GM19468 (cell line): ENCODE results near the gene PCYT1A.
"Not testable (repeated sequence)": the region's sequence is repeated elsewhere in the genome, so short reads cannot be mapped to it uniquely, and the experiment has no call there.

Source experiments
- ATAC-seq: cut with Tn5 transposase; IDR thresholded peaks from one replicate; pipeline ENCODE4 v1.9.1; 2021; ENCODE audit warnings: mild to moderate bottlenecking, moderate library complexity, moderate number of reproducible peaks; ENCODE audit not compliant: unreplicated experiment; ENCODE audit errors: extremely low read depth

PCYT1A gene

DNA sequence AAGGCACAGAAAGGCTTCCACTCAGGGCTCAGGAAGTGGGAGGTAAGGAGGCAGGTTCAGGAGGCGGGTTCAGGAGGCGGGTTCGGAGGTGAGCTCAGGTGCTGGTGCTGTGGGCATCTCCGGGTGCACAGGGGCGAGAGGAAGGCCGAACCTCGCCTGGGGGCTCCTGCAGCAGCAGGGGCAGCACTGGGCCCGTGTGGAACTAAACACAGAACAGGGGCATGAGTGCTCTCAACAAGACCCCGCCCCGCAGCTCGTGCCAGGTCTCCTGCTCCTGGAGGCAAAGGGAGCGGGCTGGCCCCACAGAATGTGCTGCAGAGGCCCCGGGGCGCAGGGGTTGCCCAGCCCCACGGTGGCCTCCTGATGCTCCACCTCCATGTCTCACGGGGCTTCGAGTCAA lies 90.0 kb downstream of the PCYT1A start:
- ATAC-seq, result no peak

GRCh38 chr3:196195664-196196265 lies 91.8 kb downstream of the PCYT1A start:
- ATAC-seq, result no peak

GRCh38 chr3:196194542-196194915 lies 93.0 kb downstream of the PCYT1A start:
- no peak for ATAC-seq

DNA sequence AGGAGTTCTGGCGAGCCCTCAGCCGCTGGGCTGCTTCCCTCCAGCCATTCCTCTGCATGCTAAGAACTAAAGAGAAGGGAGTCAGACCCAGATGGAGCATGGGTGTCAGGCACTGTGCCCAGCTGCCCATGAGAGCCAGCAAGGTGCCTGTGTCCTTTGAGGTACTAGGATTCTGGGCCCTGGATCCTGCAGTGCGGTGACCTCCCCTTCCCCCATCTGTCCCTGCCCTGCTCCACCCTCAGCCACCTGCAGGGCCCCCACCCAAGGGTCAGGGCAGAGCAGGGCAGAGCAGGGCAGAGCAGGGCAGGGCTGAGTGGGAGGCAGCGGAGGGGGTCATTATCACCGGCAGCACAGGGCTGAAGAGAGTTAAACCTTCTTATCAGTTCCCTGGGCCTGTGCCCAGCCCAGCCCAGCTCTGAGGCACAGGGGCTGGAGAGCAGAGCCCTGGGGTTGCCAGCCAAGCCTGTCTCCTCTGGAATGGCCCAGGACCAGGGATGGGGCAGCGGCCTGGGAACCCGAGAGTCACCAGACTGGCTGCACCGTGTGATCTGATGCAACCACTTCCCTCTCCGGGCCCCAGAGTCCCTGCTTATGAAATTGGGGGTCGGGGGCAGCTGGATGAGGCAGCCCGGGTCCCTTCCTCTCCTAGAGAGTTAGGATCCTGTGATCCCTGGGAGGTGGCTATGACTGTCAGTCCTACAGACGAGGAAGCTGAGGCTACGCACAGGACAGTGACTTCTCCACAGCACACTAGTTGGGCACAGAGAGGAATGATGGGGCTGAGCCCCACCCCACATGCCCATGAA lies 93.6 kb downstream of the PCYT1A start:
- ATAC-seq, result no peak

DNA sequence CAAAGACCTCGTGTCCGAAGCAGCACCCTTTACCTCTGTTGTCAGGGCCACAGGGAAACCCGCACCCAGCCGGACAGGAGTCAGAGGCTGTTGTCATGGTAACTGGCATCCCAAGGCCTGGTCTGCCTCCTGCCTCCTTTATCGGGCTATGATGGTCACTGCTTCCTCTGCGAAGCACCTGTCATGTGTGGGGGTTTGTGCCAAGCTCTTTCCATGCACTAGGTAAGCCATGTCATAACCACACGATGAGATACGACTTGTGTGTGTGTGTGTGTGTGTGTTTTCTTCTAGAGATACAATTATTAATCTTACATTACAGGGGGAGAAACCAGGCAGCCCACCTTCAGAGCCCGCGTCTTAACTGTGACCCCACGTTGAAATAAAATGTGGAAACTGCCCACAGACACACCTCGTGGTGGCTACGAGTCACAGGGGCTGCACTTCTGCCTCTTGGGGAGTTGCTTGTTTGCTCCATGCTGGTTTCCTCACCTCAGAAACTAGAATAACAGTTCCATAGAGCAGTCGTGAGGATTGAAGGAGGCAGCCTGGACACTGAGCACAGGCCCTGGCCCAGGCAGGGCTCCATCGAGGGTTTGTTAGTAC lies 94.3 kb downstream of the PCYT1A start:
- no peak for ATAC-seq

GRCh38 chr3:196192524-196193051 lies 94.9 kb downstream of the PCYT1A start:
- ATAC-seq, result no peak

DNA sequence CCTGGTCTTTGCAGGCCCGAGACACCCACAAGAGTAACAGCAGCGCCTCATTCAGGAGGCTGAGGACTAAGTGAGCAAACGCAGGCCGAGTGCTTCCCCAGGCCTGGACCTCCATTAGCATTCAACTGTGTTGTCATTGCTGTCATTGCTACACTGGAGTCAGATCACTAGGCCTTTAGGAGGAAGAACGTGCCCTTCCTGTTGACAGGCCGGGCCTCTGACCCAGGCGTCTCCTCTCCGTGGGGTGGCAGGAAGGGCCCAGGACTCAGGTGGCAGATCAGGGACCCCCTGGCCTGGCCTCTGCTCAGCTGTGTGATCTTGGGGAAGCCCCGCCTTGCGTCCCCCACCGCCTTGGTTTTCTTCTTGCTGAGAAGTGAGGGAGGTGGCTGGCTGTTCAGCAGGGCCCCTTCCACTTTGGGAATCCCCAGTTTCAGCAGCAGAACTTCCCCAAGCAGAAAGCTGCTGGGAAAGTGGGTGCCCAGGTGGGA lies 95.4 kb downstream of the PCYT1A start:
- no peak for ATAC-seq

DNA sequence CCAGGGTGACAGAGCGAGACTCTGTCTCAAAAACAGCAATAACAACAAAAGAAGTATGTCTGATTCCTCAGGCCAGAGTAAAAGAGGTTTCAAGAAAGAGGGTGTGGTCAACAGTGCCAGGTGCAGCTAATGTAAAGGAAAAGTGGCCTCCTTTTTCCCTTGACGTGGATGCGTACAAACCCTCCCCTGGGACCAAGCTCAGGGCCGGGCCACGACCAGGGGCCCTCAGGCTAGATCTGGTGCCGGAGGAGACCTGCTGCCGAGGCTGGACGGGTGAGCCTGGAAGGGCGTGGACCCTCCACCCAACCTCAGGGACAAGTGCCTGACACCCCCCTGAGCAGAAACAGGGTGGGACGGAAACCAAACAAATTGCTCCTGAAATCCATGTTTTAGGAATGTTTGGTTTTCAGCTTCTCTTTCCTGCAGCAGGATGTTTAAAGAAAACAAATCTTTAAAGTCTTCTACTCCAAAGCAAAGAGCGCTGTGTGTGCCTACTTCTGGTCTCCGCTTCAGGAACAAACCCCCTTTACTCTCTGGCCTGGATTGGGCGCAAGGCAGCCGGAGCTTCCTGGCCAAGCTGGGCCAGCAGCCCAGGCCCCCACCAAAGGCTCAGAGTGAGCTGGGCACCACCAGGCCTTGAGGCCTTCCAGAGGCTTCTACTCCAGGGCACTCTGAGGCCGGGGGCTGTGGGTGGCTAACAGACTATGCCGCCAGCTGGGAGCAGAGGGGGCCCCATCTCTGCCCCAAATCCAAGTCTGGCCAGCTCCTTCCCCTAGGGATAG lies 97.8 kb downstream of the PCYT1A start:
- ATAC-seq, result no peak

GRCh38 chr3:196186651-196187573 lies 100.6 kb downstream of the PCYT1A start:
- ATAC-seq, result no peak

GRCh38 chr3:196184881-196185280 lies 102.6 kb downstream of the PCYT1A start:
- no peak for ATAC-seq

DNA sequence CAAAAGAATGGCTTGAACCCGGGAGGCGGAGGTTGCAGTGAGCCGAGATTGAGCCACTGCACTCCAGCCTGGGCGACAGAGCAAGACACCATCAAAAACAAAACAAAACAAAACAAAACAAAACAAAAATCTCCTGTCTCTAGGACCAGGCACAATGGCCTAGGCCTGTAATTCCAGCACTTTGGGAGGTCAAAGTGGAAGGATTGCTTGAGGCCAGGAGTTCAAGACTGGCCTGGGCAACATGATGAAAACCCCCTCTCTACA lies 103.4 kb downstream of the PCYT1A start:
- not testable (repeated sequence) for ATAC-seq

DNA sequence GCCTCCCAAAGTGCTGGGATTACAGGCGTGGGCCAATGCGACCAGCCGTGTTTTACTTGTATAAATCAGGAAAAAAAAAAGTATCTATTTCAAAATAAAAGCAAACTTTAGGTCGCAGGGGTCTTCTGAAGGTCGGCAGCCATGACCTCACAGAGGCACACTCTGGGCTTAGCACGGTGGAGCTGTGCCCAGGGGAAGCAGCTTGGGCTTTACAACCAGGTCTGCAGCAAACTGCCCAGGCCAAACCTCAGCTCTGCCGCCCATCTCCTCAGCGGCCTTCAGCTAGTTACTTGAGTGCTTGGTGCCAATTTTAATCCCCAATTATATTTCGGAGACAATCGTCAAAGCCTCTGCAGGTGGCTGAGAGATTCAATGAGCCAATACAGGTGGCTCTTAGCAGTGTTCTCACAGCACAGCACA lies 106.4 kb downstream of the PCYT1A start:
- no peak for ATAC-seq

DNA sequence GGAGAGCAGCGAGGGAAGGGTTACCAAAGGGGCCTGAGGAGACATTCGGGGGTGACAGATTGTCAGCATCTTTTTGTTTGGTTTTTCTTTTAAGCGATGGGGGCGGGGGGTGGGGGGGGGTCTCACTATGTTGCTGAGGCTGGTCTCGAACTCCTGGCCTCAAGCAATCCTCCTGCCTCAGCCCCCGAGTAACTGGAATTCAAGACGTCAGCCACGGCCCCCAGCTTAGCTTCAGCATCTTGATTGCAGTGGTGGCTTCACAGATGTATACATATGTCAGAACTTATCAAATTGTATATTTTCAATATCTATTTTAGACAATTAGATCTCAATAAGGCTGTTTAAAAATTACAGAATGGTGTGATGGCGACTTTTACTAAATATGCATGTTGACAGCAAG lies 107.2 kb downstream of the PCYT1A start:
- ATAC-seq, result no peak
